H1 (cell line): ENCODE results near the gene PIP5K1B. TPM values are rescaled to one million over a fixed set of nuclear protein-coding genes. Genes with fewer than 3 reads are reported as not detected.

Experiments used
- CTCF ChIA-PET: fragments of 300-600 bp; sonication (Branson Sonifier 250); formaldehyde crosslinking; loops from one replicate; lab custom pipeline; 2021; ENCODE audit not compliant: partially characterized antibody; lab: Charles Lee
- POLR2A ChIA-PET: fragments of 300-600 bp; sonication (Branson Sonifier 250); formaldehyde crosslinking; loops from one replicate; lab custom pipeline; 2021; ENCODE audit warnings: inconsistent platforms; ENCODE audit not compliant: partially characterized antibody; lab: Charles Lee
- DNase-seq, 2 experiments: peaks; one replicate each; pipeline versions ENCODE4 v3.0.0 to v3.0.0-alpha.2; 2010 to 2022; ENCODE audit warnings: low spot score in 2 of 2, low read depth in 1 of 2, mixed read lengths in 1 of 2
- FAIRE-seq: peaks from 2 replicates; lab custom pipeline; 2011; peaks lifted over from hg19 to GRCh38; lab: Jason Lieb, UNC
- H2AFZ ChIP-seq: 2 replicates; pipeline ENCODE4 v1.8.1; 2012; ENCODE audit warnings: low read length, inconsistent platforms
- H2AK5ac ChIP-seq: 2 replicates; pipeline ENCODE4 v1.6.1; 2013; ENCODE audit warnings: low read depth, low read length
- H2BK120ac ChIP-seq: replicated peaks from 2 replicates; pipeline ENCODE3; 2013; ENCODE audit warnings: low read depth, low read length, inconsistent platforms
- H2BK12ac ChIP-seq: 2 replicates; pipeline ENCODE4 v1.6.1; 2013; ENCODE audit warnings: low read depth, low read length
- H2BK15ac ChIP-seq: 2 replicates; pipeline ENCODE4 v1.6.1; 2013; ENCODE audit warnings: low read length
- H2BK20ac ChIP-seq: 2 replicates; pipeline ENCODE4 v1.6.1; 2013; ENCODE audit warnings: low read length
- H2BK5ac ChIP-seq: 2 replicates; pipeline ENCODE4 v1.6.1; 2013; ENCODE audit warnings: low read depth, low read length
- H3K14ac ChIP-seq: 2 replicates; pipeline ENCODE4 v1.6.1; 2013; ENCODE audit warnings: inconsistent platforms; ENCODE audit not compliant: insufficient read length
- H3K18ac ChIP-seq: 2 replicates; pipeline ENCODE4 v1.6.1; 2013; ENCODE audit warnings: low read length; ENCODE audit errors: extremely low read depth
- H3K23ac ChIP-seq: 2 replicates; pipeline ENCODE4 v1.6.1; 2013; ENCODE audit warnings: inconsistent platforms; ENCODE audit not compliant: insufficient read length
- H3K23me2 ChIP-seq: 2 replicates; pipeline ENCODE4 v1.6.1; 2013; ENCODE audit warnings: low read depth, low read length
- H3K27ac ChIP-seq: 2 replicates; pipeline ENCODE4 v1.6.1; 2011; ENCODE audit warnings: low read depth, low read length, inconsistent platforms
- H3K27me3 ChIP-seq, 4 experiments: replicated peaks in 1 of 4; 1 replicate in 1 of 4; 2 replicates in 3 of 4; pipeline versions ENCODE4 v1.6.1 to v1.8.1; 2011 to 2013; ENCODE audit warnings: low read length in 3 of 4, mild to moderate bottlenecking in 3 of 4, inconsistent platforms in 2 of 4, mixed read lengths in 2 of 4, moderate library complexity in 1 of 4; ENCODE audit not compliant: control insufficient read depth in 3 of 4, insufficient read depth in 3 of 4; ENCODE audit errors: extremely low read depth in 1 of 4
- H3K36me3 ChIP-seq, 4 experiments: 2 replicates each; pipeline versions ENCODE4 v1.6.1 to v1.8.1; 2011 to 2013; ENCODE audit warnings: mild to moderate bottlenecking in 4 of 4, low read length in 3 of 4, moderate library complexity in 2 of 4, control low read depth in 1 of 4, inconsistent platforms in 1 of 4; ENCODE audit not compliant: insufficient read depth in 4 of 4, control insufficient read depth in 2 of 4
- H3K4ac ChIP-seq: replicated peaks from 2 replicates; pipeline ENCODE3; 2013; ENCODE audit warnings: low read length, low read depth, mixed read lengths, inconsistent platforms; ENCODE audit not compliant: insufficient read length
- H3K4me1 ChIP-seq, 4 experiments: replicated peaks in 1 of 4; 1 replicate in 1 of 4; 2 replicates in 3 of 4; pipeline versions ENCODE4 v1.6.1 to v1.8.1; 2011 to 2013; ENCODE audit warnings: low read length in 3 of 4, inconsistent platforms in 2 of 4, mixed read lengths in 1 of 4; ENCODE audit not compliant: insufficient read depth in 4 of 4, control insufficient read depth in 3 of 4
- H3K4me2 ChIP-seq, 2 experiments: 2 replicates each; pipeline versions ENCODE4 v1.6.1 to v1.8.1; 2011 to 2013; ENCODE audit warnings: low read depth in 2 of 2, low read length in 2 of 2, control low read depth in 1 of 2, inconsistent platforms in 1 of 2, mild to moderate bottlenecking in 1 of 2; ENCODE audit not compliant: insufficient read depth in 1 of 2
- H3K4me3 ChIP-seq, 4 experiments: fragments of 200-600, 300-600 bp in 1 of 4; sonication (generic), shearing (Covaris generic), sonication (Bioruptor Twin) in 1 of 4; 2 replicates each; pipeline versions ENCODE4 v1.5.1 to v1.8.1; 2011 to 2016; ENCODE audit warnings: low read length in 4 of 4, low read depth in 3 of 4, control low read depth in 2 of 4, inconsistent platforms in 2 of 4, mild to moderate bottlenecking in 2 of 4, mixed read lengths in 1 of 4, moderate library complexity in 1 of 4; ENCODE audit not compliant: insufficient read depth in 2 of 4; ENCODE audit errors: extremely low read depth in 1 of 4
- H3K56ac ChIP-seq: replicated peaks from 2 replicates; pipeline ENCODE3; 2013; ENCODE audit warnings: low read depth, mild to moderate bottlenecking, mixed read lengths, low read length, inconsistent platforms; ENCODE audit not compliant: insufficient read length
- H3K79me1 ChIP-seq: 2 replicates; pipeline ENCODE4 v1.6.1; 2013; ENCODE audit warnings: low read depth, low read length, control low read depth
- H3K79me2 ChIP-seq, 2 experiments: 2 replicates each; pipeline versions ENCODE4 v1.6.1 to v1.8.1; 2012 to 2013; ENCODE audit warnings: low read length in 2 of 2, mild to moderate bottlenecking in 2 of 2, inconsistent platforms in 1 of 2; ENCODE audit not compliant: insufficient read depth in 2 of 2, control insufficient read depth in 1 of 2
- H3K9ac ChIP-seq, 4 experiments: replicated peaks in 1 of 4; 1 replicate in 1 of 4; 2 replicates in 3 of 4; pipeline versions ENCODE4 v1.6.1 to v1.8.1; 2011 to 2013; ENCODE audit warnings: low read depth in 3 of 4, low read length in 3 of 4, control low read depth in 2 of 4, mild to moderate bottlenecking in 2 of 4, moderate library complexity in 2 of 4, inconsistent platforms in 1 of 4; ENCODE audit errors: extremely low read depth in 1 of 4
- H3K9me3 ChIP-seq, 2 experiments: 2 replicates each; pipeline versions ENCODE4 v1.6.1 to v1.8.1; 2012 to 2013; ENCODE audit warnings: mild to moderate bottlenecking in 2 of 2, moderate library complexity in 2 of 2, control low read depth in 1 of 2, inconsistent platforms in 1 of 2, low read depth in 1 of 2, low read length in 1 of 2, mixed read lengths in 1 of 2; ENCODE audit not compliant: insufficient read depth in 2 of 2
- H4K20me1 ChIP-seq, 2 experiments: replicated peaks in 1 of 2; 2 replicates each; pipeline versions ENCODE3 to v1.8.1; 2011 to 2013; ENCODE audit warnings: inconsistent platforms in 2 of 2, low read length in 2 of 2, mild to moderate bottlenecking in 1 of 2; ENCODE audit not compliant: insufficient read depth in 2 of 2, control insufficient read depth in 1 of 2
- H4K5ac ChIP-seq: 2 replicates; pipeline ENCODE4 v1.6.1; 2013; ENCODE audit warnings: low read length, low read depth, mixed read lengths, inconsistent platforms; ENCODE audit not compliant: insufficient read length
- H4K8ac ChIP-seq: 2 replicates; pipeline ENCODE4 v1.8.0; 2013; ENCODE audit warnings: mild to moderate bottlenecking, moderate library complexity, low read length, inconsistent platforms; ENCODE audit not compliant: insufficient read depth; ENCODE audit errors: extremely low read depth
- H4K91ac ChIP-seq: replicated peaks from 2 replicates; pipeline ENCODE3; 2013; ENCODE audit warnings: low read length, mixed read lengths, inconsistent platforms; ENCODE audit not compliant: insufficient read length
- CBX8 ChIP-seq: fragments of 300-800, 300-1000 bp; sonication (generic); IDR thresholded peaks from 2 replicates; pipeline ENCODE4 v1.7.1; 2016; ENCODE audit warnings: low read depth, low read length, borderline replicate concordance
- EP300 ChIP-seq, 2 experiments: IDR thresholded peaks; 1 replicate in 1 of 2; 2 replicates in 1 of 2; pipeline ENCODE4 v1.6.1; 2011 to 2012; ENCODE audit warnings: low read depth in 2 of 2, low read length in 2 of 2, mild to moderate bottlenecking in 2 of 2, borderline replicate concordance in 1 of 2, inconsistent platforms in 1 of 2, moderate library complexity in 1 of 2
- FOSL1 ChIP-seq: IDR thresholded peaks from 2 replicates; pipeline ENCODE4 v1.6.1; 2011; ENCODE audit warnings: mild to moderate bottlenecking, low read depth, low read length, moderate library complexity; ENCODE audit not compliant: insufficient read depth
- MAX ChIP-seq: IDR thresholded peaks from 2 replicates; pipeline ENCODE4 v1.6.1; 2012; ENCODE audit warnings: inconsistent platforms
- NRF1 ChIP-seq: IDR thresholded peaks from 2 replicates; pipeline ENCODE4 v1.6.1; 2011; ENCODE audit warnings: mild to moderate bottlenecking, low read depth, low read length, improper control_type of control experiment
- PHF8 ChIP-seq: fragments of 200-600 bp; sonication (generic); conservative IDR thresholded peaks from 2 replicates; pipeline ENCODE4 v1.7.1; 2012; ENCODE audit warnings: low read depth, mild to moderate bottlenecking, inconsistent platforms, low read length, moderate library complexity
- POU5F1 ChIP-seq: IDR thresholded peaks from 2 replicates; pipeline ENCODE4 v1.6.1; 2011; ENCODE audit warnings: low read depth, mild to moderate bottlenecking, low read length, moderate library complexity
- RXRA ChIP-seq: IDR thresholded peaks from 2 replicates; pipeline ENCODE4 v1.6.1; 2011; ENCODE audit warnings: low read depth, mild to moderate bottlenecking, low read length, moderate library complexity; ENCODE audit not compliant: insufficient read depth
- SUZ12 ChIP-seq: fragments of 200-600 bp; sonication (generic); IDR thresholded peaks from 2 replicates; pipeline ENCODE4 v1.6.1; 2012; ENCODE audit warnings: mild to moderate bottlenecking, inconsistent platforms, low read length, moderate library complexity, mixed read lengths
- TBP ChIP-seq: IDR thresholded peaks from 2 replicates; pipeline ENCODE4 v1.6.1; 2011; ENCODE audit warnings: low read depth, low read length, improper control_type of control experiment
- TEAD4 ChIP-seq: IDR thresholded peaks from 2 replicates; pipeline ENCODE4 v1.6.1; 2012; ENCODE audit warnings: low read depth, low read length, inconsistent platforms, mixed read lengths
- WGBS, 2 experiments: shearing (Covaris generic) in 1 of 2; methylation state at CpG; one replicate each; pipeline versions ENCODE4 v1.1.6 to v1.1.7; 2013 to 2015; ENCODE audit warnings: low lambda C conversion rate in 2 of 2, mixed read lengths in 2 of 2, inconsistent platforms in 1 of 2, low coverage in 1 of 2, missing lambda C conversion rate in 1 of 2; ENCODE audit not compliant: insufficient replicate concordance in 2 of 2, insufficient coverage in 1 of 2, insufficient read length in 1 of 2; ENCODE audit errors: extremely low coverage in 1 of 2, missing lambda C conversion rate in 1 of 2; 5-methylcytosine and 5-hydroxymethylcytosine counted together
- polyA plus RNA-seq, 7 experiments: library from polyadenylated mRNA; depleted of rRNA in 3 of 7; stranded (reverse) in 5 of 7; unstranded in 2 of 7; fragments of >200 nt in 5 of 7; fragments of 200-250 nt in 2 of 7; gene quantifications; 1 replicate in 5 of 7; 2 replicates in 1 of 7; 4 replicates in 1 of 7; pipeline versions ENCODE4 v1.2.1 to v1.2.3, GENCODE V29; 2011 to 2013; ENCODE audit warnings: missing spikeins in 2 of 7, mixed read lengths in 2 of 7
- total RNA-seq: library from RNA; stranded (reverse); fragmentation: NEBNext Ultra II Directional; extraction: Animal tissue kit (Norgen Biotek cat#: 25700); gene quantifications from 2 replicates; pipeline ENCODE4 v1.2.1, GENCODE V29; 2021

Gene PIP5K1B
- total and polyA plus RNA-seq, 2 of the 8 experiments (the other 6 are each of a cell fraction or from before 2014, with no cell fraction given), result 4.7 to 7.7 TPM

DNA sequence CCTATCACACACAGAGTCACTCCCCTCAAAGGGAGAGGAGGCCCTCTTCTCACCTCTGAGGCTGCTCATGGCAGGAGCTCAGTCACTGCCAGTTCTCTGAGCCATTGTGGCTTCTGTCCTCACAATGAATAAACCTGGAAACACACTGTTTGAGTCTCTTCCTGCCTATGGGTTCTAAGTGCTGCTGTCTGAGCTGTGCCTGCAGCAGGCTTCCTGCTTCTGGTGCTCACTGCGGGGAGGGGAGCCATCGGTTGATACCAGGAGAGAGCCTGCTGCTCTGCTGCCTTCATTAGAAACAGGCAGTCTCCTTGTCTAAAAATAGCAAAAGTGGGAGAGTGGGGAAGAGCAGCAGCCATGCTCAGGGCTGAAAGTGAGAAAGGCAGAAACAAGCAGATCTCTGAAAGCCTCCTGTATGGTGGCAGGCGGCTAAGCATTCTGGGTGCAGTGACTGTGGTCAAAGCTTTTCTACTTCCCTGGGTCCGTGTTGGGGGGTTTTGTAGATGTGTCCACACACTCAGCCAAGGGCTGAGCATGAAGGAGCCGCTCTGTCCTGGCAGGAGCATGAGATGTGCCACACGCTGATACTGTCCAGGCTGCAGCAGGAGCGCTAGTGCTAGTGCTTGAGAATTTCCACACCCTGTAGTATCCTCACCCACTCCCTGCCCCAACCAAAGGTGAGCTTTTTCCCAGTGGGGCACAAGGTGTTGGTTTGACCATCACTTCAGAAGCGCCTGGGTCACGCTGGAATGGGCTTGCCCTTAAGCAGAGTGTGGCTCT lies 274.7 kb downstream of the PIP5K1B start:
- Histone ChIP-seq H3K9me3 (peaks cover 9 to 11% of the 10 kb centered on the region in 2 experiments; a peak in 3 of 4 replicates), H2AFZ (0 out of 2 replicates have a peak overlapping the region, but pooled peaks have one; percentile 11), H4K8ac (peak overlapping the region; percentile 7; the same call in 1 of the 2 replicates), H4K20me1 (no peaks in the 10 kb centered on the region), H3K27me3 (no peaks in the 10 kb centered on the region), H3K4me2 (no peak overlapping the region), H3K4ac (no peak overlapping the region), H2BK15ac (no peak overlapping the region), H3K4me3 (no peak overlapping the region), H3K36me3 (0 out of 8 replicates have a peak, but pooled peaks cover 0 to 2% (median 0%) of the 10 kb centered on the region in 4 experiments), H3K4me1 (peaks cover 3 to 12% (median 4%) of the 10 kb centered on the region in 4 experiments; a peak in 6 of 7 replicates), H3K23me2 (no peaks in the 10 kb centered on the region), H3K56ac (no peak overlapping the region), H3K23ac (no peak overlapping the region), H2BK120ac (no peak overlapping the region), H4K5ac (no peak overlapping the region), H3K9ac (no peak overlapping the region), H2AK5ac (no peak overlapping the region), H3K27ac (no peak overlapping the region), H3K18ac (peak overlapping the region; percentile 24; the same call in 1 of the 2 replicates), H3K79me2 (no peaks in the 10 kb centered on the region), H3K14ac (no peak overlapping the region), H2BK20ac (no peak overlapping the region; the same call in 1 of the 2 replicates), H2BK5ac (peak overlapping the region; percentile 37; the same call in 1 of the 2 replicates), H2BK12ac (peak overlapping the region; percentile 30; the same call in 1 of the 2 replicates), H4K91ac (peak overlapping the region; percentile 37), H3K79me1 (no peaks in the 10 kb centered on the region)
- CTCF ChIA-PET, result interaction anchor here (1.0 to 1.3 kb wide), 5 partner anchors 13 to 396 kb away, joined by 3 to 5 read pairs (median 4); partner anchors contain the start of gene PIP5K1B
- DNase-seq (no peak), FAIRE-seq (no peak)
- 90% methylated on average over 9 of the region's 9 CpGs; no CpG with 5 or more reads in 1 of the 2 experiments for WGBS, 2 experiments
- POLR2A ChIA-PET, result interaction anchor here (0.8 kb wide), 1 partner anchor 18 kb away, joined by 3 read pairs; no protein-coding TSS in a partner anchor
- TF ChIP-seq EP300 (IDR thresholded peaks at IDR 0.05; ENCODE audit: borderline replicate concordance in 1 of 2, low read depth in 2 of 2, low read length in 2 of 2), result no peak
- TF ChIP-seq NRF1, result no peak
- TF ChIP-seq FOSL1, result no peak
- TF ChIP-seq CBX8, result no peak
- TF ChIP-seq MAX, result no peak
- no peak for TF ChIP-seq RXRA
- no peak for TF ChIP-seq TBP
- TF ChIP-seq POU5F1, result no peak
- no peak for TF ChIP-seq PHF8
- TF ChIP-seq TEAD4, result no peak
- TF ChIP-seq SUZ12, result no peak
